ENCODE measurements around the gene MRPL16. TPM values are rescaled to one million over a fixed set of nuclear protein-coding genes. Genes with fewer than 3 reads are reported as not detected.

The MRPL16 gene
- total RNA-seq, 1 experiment from 2014 or later: 78.9 TPM

DNA sequence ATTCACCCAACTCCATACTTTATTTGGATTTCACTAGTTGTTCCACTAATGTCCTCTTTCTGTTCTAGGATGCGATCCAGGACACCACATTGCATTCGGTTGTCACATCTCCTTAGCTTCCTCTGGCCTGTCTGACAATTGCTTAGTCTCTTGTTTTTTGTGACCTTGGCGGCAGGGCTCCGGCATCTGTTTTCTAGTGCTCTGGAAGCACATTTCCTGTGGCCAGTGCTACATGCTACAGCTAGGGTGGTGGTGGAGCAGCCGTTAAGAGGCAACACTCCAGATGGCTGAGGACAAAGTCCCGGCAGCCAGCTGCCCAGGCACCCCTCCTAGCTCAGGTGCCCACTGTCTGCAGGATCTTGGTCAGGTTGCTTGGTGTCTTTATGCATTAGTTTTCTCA, 48.6 kb downstream of the MRPL16 start (continued):
- TF ChIP-seq E2F5 (CRISPR knock-in tag; IDR thresholded peaks at IDR 0.05) (no peak), ARID4B (CRISPR knock-in tag; IDR thresholded peaks at IDR 0.05; ENCODE audit: borderline replicate concordance) (no peak)

DNA sequence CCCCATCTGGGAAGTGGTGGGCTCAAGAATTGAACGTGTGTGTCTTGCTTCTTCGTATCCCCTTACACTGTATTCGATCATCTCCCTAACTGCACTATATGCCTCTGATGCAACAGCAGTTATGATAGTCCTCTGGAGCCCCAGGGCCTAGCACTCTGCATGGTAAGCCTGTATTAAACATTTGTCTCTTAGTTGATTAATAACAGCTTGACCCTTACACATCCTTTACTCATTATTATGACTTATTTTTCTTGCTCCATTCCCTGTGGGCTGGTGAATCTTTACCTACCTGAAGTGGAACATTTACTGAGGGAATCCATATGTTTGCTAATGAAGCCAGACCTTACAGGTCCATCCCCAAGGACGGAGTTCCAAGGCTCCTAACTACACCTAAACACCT, 49.8 kb downstream of the MRPL16 start:
- ChIA-PET CTCF (no interaction called here), POLR2A (no interaction called here)
- H3K36me3 Mint-ChIP-seq: peaks cover 17% of the 10 kb centered on the region

More for the DNA sequence above, 49.8 kb downstream of the MRPL16 start:
- peaks cover 35% of the 10 kb centered on the region for H3K4me1 Mint-ChIP-seq
- no peaks in the 10 kb centered on the region for H3K9me3 Mint-ChIP-seq
- ATAC-seq (no peak), DNase-seq (ENCODE audit: low spot score) (no peak)
- TF ChIP-seq, protein P1, sequence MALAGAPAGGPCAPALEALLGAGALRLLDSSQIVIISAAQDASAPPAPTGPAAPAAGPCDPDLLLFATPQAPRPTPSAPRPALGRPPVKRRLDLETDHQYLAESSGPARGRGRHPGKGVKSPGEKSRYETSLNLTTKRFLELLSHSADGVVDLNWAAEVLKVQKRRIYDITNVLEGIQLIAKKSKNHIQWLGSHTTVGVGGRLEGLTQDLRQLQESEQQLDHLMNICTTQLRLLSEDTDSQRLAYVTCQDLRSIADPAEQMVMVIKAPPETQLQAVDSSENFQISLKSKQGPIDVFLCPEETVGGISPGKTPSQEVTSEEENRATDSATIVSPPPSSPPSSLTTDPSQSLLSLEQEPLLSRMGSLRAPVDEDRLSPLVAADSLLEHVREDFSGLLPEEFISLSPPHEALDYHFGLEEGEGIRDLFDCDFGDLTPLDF (CRISPR knock-in tag; IDR thresholded peaks at IDR 0.05): no peak
- TF ChIP-seq NR1H2 (CRISPR knock-in tag; IDR thresholded peaks at IDR 0.05) (no peak), GTF2I (CRISPR knock-in tag; conservative IDR thresholded peaks at IDR 0.05) (no peak), ZNF121 (CRISPR knock-in tag; IDR thresholded peaks at IDR 0.05) (no peak), RELA (CRISPR knock-in tag; IDR thresholded peaks at IDR 0.05; ENCODE audit: borderline replicate concordance) (no peak), KAT7 (CRISPR knock-in tag; IDR thresholded peaks at IDR 0.05; ENCODE audit: borderline replicate concordance) (no peak), JAZF1 (CRISPR knock-in tag; IDR thresholded peaks at IDR 0.05) (no peak), FOXK1 (CRISPR knock-in tag; IDR thresholded peaks at IDR 0.05) (no peak), SMAD3 (CRISPR knock-in tag; IDR thresholded peaks at IDR 0.05; ENCODE audit: borderline replicate concordance) (no peak), SP1 (CRISPR knock-in tag; conservative IDR thresholded peaks at IDR 0.05) (no peak), ZNF232 (CRISPR knock-in tag; IDR thresholded peaks at IDR 0.05) (no peak), ELF4 (CRISPR knock-in tag; IDR thresholded peaks at IDR 0.05; ENCODE audit: low read depth) (no peak), ARID4B (CRISPR knock-in tag; IDR thresholded peaks at IDR 0.05; ENCODE audit: borderline replicate concordance) (no peak), CBFB (CRISPR knock-in tag; IDR thresholded peaks at IDR 0.05; ENCODE audit: low read depth) (no peak), CREB1 (CRISPR knock-in tag; IDR thresholded peaks at IDR 0.05) (no peak), PRRX2 (CRISPR knock-in tag; IDR thresholded peaks at IDR 0.05) (no peak)
- TF ChIP-seq, protein P2, sequence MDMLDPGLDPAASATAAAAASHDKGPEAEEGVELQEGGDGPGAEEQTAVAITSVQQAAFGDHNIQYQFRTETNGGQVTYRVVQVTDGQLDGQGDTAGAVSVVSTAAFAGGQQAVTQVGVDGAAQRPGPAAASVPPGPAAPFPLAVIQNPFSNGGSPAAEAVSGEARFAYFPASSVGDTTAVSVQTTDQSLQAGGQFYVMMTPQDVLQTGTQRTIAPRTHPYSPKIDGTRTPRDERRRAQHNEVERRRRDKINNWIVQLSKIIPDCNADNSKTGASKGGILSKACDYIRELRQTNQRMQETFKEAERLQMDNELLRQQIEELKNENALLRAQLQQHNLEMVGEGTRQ (CRISPR knock-in tag; IDR thresholded peaks at IDR 0.05): no peak
- TF ChIP-seq, protein P3, sequence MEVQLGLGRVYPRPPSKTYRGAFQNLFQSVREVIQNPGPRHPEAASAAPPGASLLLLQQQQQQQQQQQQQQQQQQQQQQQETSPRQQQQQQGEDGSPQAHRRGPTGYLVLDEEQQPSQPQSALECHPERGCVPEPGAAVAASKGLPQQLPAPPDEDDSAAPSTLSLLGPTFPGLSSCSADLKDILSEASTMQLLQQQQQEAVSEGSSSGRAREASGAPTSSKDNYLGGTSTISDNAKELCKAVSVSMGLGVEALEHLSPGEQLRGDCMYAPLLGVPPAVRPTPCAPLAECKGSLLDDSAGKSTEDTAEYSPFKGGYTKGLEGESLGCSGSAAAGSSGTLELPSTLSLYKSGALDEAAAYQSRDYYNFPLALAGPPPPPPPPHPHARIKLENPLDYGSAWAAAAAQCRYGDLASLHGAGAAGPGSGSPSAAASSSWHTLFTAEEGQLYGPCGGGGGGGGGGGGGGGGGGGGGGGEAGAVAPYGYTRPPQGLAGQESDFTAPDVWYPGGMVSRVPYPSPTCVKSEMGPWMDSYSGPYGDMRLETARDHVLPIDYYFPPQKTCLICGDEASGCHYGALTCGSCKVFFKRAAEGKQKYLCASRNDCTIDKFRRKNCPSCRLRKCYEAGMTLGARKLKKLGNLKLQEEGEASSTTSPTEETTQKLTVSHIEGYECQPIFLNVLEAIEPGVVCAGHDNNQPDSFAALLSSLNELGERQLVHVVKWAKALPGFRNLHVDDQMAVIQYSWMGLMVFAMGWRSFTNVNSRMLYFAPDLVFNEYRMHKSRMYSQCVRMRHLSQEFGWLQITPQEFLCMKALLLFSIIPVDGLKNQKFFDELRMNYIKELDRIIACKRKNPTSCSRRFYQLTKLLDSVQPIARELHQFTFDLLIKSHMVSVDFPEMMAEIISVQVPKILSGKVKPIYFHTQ (CRISPR knock-in tag; IDR thresholded peaks at IDR 0.05): no peak
- H3K27ac Mint-ChIP-seq: no peak overlapping the region
- no peak overlapping the region for H3K4me3 Mint-ChIP-seq
- H3K27me3 Mint-ChIP-seq (ENCODE audit: low read depth): no peaks in the 10 kb centered on the region
